OCI-LY1 (cell line): ENCODE data around the gene CADM3.

Experiments used
- H2AFZ ChIP-seq: fragments of 200-600 bp; sonication (generic), shearing (Covaris generic); 2 replicates; pipeline ENCODE4 v1.6.0; 2014; ENCODE audit warnings: antibody characterized with exemption, mild to moderate bottlenecking, low read length
- H3F3A ChIP-seq: fragments of 200-600 bp; sonication (generic), shearing (Covaris generic); 2 replicates; pipeline ENCODE4 v1.6.0; 2014; ENCODE audit warnings: mild to moderate bottlenecking, antibody characterized with exemption, low read length, moderate library complexity; ENCODE audit not compliant: insufficient read depth
- H3K27ac ChIP-seq: fragments of 200-600 bp; sonication (generic); 2 replicates; pipeline ENCODE4 v1.5.1; 2014; ENCODE audit warnings: low read length, mixed run types, mild to moderate bottlenecking, low read depth; ENCODE audit not compliant: poor library complexity, severe bottlenecking
- H3K27me3 ChIP-seq: fragments of 200-600 bp; sonication (generic); 2 replicates; pipeline ENCODE4 v1.6.0; 2014; ENCODE audit warnings: antibody characterized with exemption, mild to moderate bottlenecking, low read length, moderate library complexity; ENCODE audit not compliant: insufficient read depth
- H3K36me3 ChIP-seq: fragments of 200-600 bp; sonication (generic); 2 replicates; pipeline ENCODE4 v1.6.1; 2014; ENCODE audit warnings: mild to moderate bottlenecking, antibody characterized with exemption, low read length, moderate library complexity, mixed read lengths; ENCODE audit not compliant: insufficient read depth
- H3K4me1 ChIP-seq: fragments of 200-600 bp; sonication (generic); 2 replicates; pipeline ENCODE4 v1.5.1; 2014; ENCODE audit warnings: mild to moderate bottlenecking, low read length, moderate library complexity; ENCODE audit not compliant: insufficient read depth, severe bottlenecking
- H3K4me2 ChIP-seq: fragments of 200-600 bp; sonication (generic), shearing (Covaris generic); 2 replicates; pipeline ENCODE4 v1.6.1; 2014; ENCODE audit warnings: low read length
- H3K4me3 ChIP-seq: fragments of 200-600 bp; sonication (generic); 2 replicates; pipeline ENCODE4 v1.5.1; 2014; ENCODE audit warnings: low read length, low read depth, mild to moderate bottlenecking, mixed read lengths; ENCODE audit not compliant: poor library complexity, severe bottlenecking
- H3K79me2 ChIP-seq: fragments of 200-600 bp; shearing (Covaris generic); 2 replicates; pipeline ENCODE4 v1.6.1; 2016; ENCODE audit warnings: mixed run types, low read length, mixed read lengths; ENCODE audit not compliant: insufficient read depth
- H3K9ac ChIP-seq: fragments of 200-600 bp; sonication (generic), shearing (Covaris generic); 2 replicates; pipeline ENCODE4 v1.6.1; 2014; ENCODE audit warnings: mild to moderate bottlenecking, low read length, mixed read lengths
- H3K9me2 ChIP-seq: fragments of 200-600 bp; sonication (generic), shearing (Covaris generic); 2 replicates; pipeline ENCODE4 v1.6.1; 2014; ENCODE audit warnings: low read depth, mild to moderate bottlenecking, low read length, mixed read lengths
- H3K9me3 ChIP-seq: fragments of 200-600 bp; shearing (Covaris generic); 2 replicates; pipeline ENCODE4 v1.6.1; 2014; ENCODE audit warnings: low read length, mixed read lengths
- H4K20me1 ChIP-seq: fragments of 200-600 bp; sonication (generic), shearing (Covaris generic); 2 replicates; pipeline ENCODE4 v1.6.0; 2016; ENCODE audit warnings: mild to moderate bottlenecking, low read length; ENCODE audit not compliant: insufficient read depth
- CTCF ChIP-seq: fragments of 200-600 bp; sonication (generic), shearing (Covaris generic); IDR thresholded peaks from 2 replicates; pipeline ENCODE4 v1.5.1; 2017; ENCODE audit warnings: mild to moderate bottlenecking, antibody characterized with exemption, low read length, moderate library complexity, mixed read lengths
- EZH2 ChIP-seq: fragments of 200-600 bp; sonication (generic), shearing (Covaris generic); IDR thresholded peaks from 2 replicates; pipeline ENCODE4 v1.8.0; 2017; ENCODE audit warnings: borderline replicate concordance, mixed run types, mild to moderate bottlenecking, antibody characterized with exemption, low read length, moderate library complexity, mixed read lengths

The CADM3 gene

GRCh38 chr1:159170639-159171038, 776 bp upstream of the CADM3 start:
- no peak overlapping the region for H3K4me2 ChIP-seq
- no peaks in the 10 kb centered on the region for H3K9me2 ChIP-seq
- no peaks in the 10 kb centered on the region for H3F3A ChIP-seq
- no peaks in the 10 kb centered on the region for H3K27me3 ChIP-seq
- no peaks in the 10 kb centered on the region for H3K79me2 ChIP-seq
- no peak overlapping the region for H3K9ac ChIP-seq
- no peaks in the 10 kb centered on the region for H3K36me3 ChIP-seq
- H4K20me1 ChIP-seq = no peaks in the 10 kb centered on the region
- H3K4me3 ChIP-seq = no peak overlapping the region
- no peak overlapping the region for H3K27ac ChIP-seq
- no peak overlapping the region for H2AFZ ChIP-seq
- H3K9me3 ChIP-seq = no peaks in the 10 kb centered on the region
- no peaks in the 10 kb centered on the region for H3K4me1 ChIP-seq
- TF ChIP-seq EZH2 (no peak), CTCF (no peak)

GRCh38 chr1:159171688-159172501, 480 bp downstream of the CADM3 start:
- no peaks in the 10 kb centered on the region for H3F3A ChIP-seq
- H2AFZ ChIP-seq = no peak overlapping the region
- no peaks in the 10 kb centered on the region for H3K9me2 ChIP-seq
- no peak overlapping the region for H3K27ac ChIP-seq
- no peaks in the 10 kb centered on the region for H3K4me1 ChIP-seq
- H3K4me2 ChIP-seq = no peak overlapping the region
- no peaks in the 10 kb centered on the region for H3K9me3 ChIP-seq
- no peak overlapping the region for H3K4me3 ChIP-seq
- no peaks in the 10 kb centered on the region for H3K36me3 ChIP-seq
- H3K27me3 ChIP-seq = no peaks in the 10 kb centered on the region
- H3K9ac ChIP-seq = no peak overlapping the region
- TF ChIP-seq EZH2 (no peak), CTCF (no peak)
- no peaks in the 10 kb centered on the region for H3K79me2 ChIP-seq
- no peaks in the 10 kb centered on the region for H4K20me1 ChIP-seq

- H3K4me2 ChIP-seq = no peak overlapping the region
Measured at GRCh38 chr1:159172614-159173291, 1.3 kb downstream of the CADM3 start.

More at GRCh38 chr1:159172614-159173291, 1.3 kb downstream of the CADM3 start:
- H3K4me3 ChIP-seq = no peak overlapping the region
- no peaks in the 10 kb centered on the region for H3K9me2 ChIP-seq
- no peaks in the 10 kb centered on the region for H3K36me3 ChIP-seq
- no peaks in the 10 kb centered on the region for H4K20me1 ChIP-seq
- no peaks in the 10 kb centered on the region for H3K27me3 ChIP-seq
- no peak overlapping the region for H2AFZ ChIP-seq
- H3K9me3 ChIP-seq = no peaks in the 10 kb centered on the region
- H3K9ac ChIP-seq = no peak overlapping the region
- no peak overlapping the region for H3K27ac ChIP-seq
- H3K79me2 ChIP-seq = no peaks in the 10 kb centered on the region
- TF ChIP-seq CTCF (no peak), EZH2 (no peak)
- no peaks in the 10 kb centered on the region for H3F3A ChIP-seq
- no peaks in the 10 kb centered on the region for H3K4me1 ChIP-seq
